Activated T-cell treated with anti-CD3 and anti-CD28 coated beads, Interleukin-2, amount 50 U/mL, for 72 hours (primary cell): ENCODE results near the gene SETD2. TPM values are rescaled to one million over a fixed set of nuclear protein-coding genes. Genes with fewer than 3 reads are reported as not detected.

ENCODE experiments used
- ATAC-seq, 2 donors: fragments of 150-1000 bp; cut with Tn5 transposase; replicated peaks in 1 of 2; 2 replicates each; pipeline ENCODE4 v1.10.0; 2021; ENCODE audit warnings: moderate library complexity in 2 of 2, mild to moderate bottlenecking in 1 of 2
- DNase-seq, 2 donors: peaks; one replicate each; pipeline ENCODE4 v3.0.0; 2021 to 2022; ENCODE audit warnings: mixed read lengths in 1 of 2
- H3K27ac Mint-ChIP-seq: one replicate; pipeline ENCODE4 v1.8.0; 2022; ENCODE audit warnings: mild to moderate bottlenecking, moderate library complexity, mixed read lengths
- H3K27me3 Mint-ChIP-seq: one replicate; pipeline ENCODE4 v1.8.0; 2022; ENCODE audit warnings: low read depth, mixed read lengths
- H3K36me3 Mint-ChIP-seq, 2 donors: one replicate each; pipeline ENCODE4 v1.8.0; 2022; ENCODE audit warnings: mixed read lengths in 2 of 2, mild to moderate bottlenecking in 1 of 2; ENCODE audit not compliant: insufficient read depth in 2 of 2
- H3K4me1 Mint-ChIP-seq: one replicate; pipeline ENCODE4 v1.8.0; 2022; ENCODE audit warnings: low read depth, mixed read lengths
- H3K4me3 Mint-ChIP-seq, 2 donors: one replicate each; pipeline ENCODE4 v1.8.0; 2022; ENCODE audit warnings: mild to moderate bottlenecking in 2 of 2, mixed read lengths in 2 of 2, moderate library complexity in 2 of 2
- H3K9me3 Mint-ChIP-seq, 2 donors: one replicate each; pipeline ENCODE4 v1.8.0; 2022; ENCODE audit warnings: mixed read lengths in 2 of 2
- total RNA-seq, 2 donors: library from RNA; stranded (reverse); gene quantifications; one replicate each; pipeline ENCODE4 v1.2.3, GENCODE V29; 2022

The SETD2 gene
- total RNA-seq, 2 donors from 2014 or later: 42.9 to 48.7 TPM

GRCh38 chr3:47016086-47016933 lies 147.6 kb downstream of the SETD2 start:
- Mint-ChIP-seq H3K36me3 (peaks cover 4 to 8% of the 10 kb centered on the region in 2 donors), H3K4me1 (peaks cover 57% of the 10 kb centered on the region), H3K9me3 (no peaks in the 10 kb centered on the region), H3K27ac (peak overlapping the region; percentile 56), H3K27me3 (no peaks in the 10 kb centered on the region), H3K4me3 (peak overlapping the region; percentile 62 to 79)
- DNase-seq (no peak), ATAC-seq (no peak)

DNA sequence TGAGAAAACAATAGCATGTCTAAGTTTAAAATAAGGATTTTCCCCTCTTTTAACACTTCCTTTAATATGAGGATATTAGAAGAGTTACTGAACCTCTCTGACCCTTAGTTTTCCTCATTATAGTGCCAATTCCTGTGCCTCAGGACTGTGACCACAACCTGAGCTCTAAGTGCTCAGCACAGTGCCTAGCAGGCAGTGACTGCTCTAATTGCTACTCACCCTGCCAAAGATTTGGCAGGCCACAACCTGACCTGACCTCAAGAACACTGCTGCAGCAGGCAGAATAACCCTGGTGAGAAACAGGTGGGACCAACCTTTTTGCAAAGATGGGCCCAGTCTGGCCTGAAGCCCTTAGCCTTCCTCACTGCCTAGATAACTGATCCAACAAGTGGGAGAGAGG lies 148.8 kb downstream of the SETD2 start:
- Mint-ChIP-seq H3K27me3 (no peaks in the 10 kb centered on the region), H3K9me3 (no peaks in the 10 kb centered on the region), H3K36me3 (peaks cover 4 to 8% of the 10 kb centered on the region in 2 donors), H3K27ac (no peak overlapping the region), H3K4me1 (peaks cover 55% of the 10 kb centered on the region), H3K4me3 (no peak overlapping the region)
- no peak for ATAC-seq
- no peak for DNase-seq

DNA sequence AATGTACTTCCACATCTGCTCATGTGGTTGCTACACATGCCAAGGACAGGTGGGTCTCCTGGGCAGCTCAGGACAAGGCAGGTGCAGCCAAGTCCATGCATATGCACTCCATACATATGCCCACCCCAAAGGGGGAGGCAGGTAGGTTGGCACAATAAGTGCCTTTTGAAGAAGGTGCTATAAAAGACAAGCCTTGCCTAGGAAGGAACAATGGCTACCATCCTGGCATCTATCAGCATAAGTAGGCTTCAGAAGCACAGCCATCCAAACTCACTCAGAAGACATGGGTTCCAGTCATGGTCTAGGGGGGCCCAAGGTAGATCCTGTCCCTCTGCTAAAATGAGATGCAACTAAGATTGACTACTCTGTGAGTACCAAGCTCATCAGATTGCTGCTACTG lies 149.9 kb downstream of the SETD2 start:
- H3K4me1 Mint-ChIP-seq: peaks cover 44% of the 10 kb centered on the region
- no peaks in the 10 kb centered on the region for H3K9me3 Mint-ChIP-seq
- DNase-seq (no peak), ATAC-seq (no peak)
- H3K4me3 Mint-ChIP-seq: no peak overlapping the region
- H3K36me3 Mint-ChIP-seq: peaks cover 4 to 8% of the 10 kb centered on the region in 2 donors
- no peaks in the 10 kb centered on the region for H3K27me3 Mint-ChIP-seq
- H3K27ac Mint-ChIP-seq: peak overlapping the region; percentile 14

DNA sequence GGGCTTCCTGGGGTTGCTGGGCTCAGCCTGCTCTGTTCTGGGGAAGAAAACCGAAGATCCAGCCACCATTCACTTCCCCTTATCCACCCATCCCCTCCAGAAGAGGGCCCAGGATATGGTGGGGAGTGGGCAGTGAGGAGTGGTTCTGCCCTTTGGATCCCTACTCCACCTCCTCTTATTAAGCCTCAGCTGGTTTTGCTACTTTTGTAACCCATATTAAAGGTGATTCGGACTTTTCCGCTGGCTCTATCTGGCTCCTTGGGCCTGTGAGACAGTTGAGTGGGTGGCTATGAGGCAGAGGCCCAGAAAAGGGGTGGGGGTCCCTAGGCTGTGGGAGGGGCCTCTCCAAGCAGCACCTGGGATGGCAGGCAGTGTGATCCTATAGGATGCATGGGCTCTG lies 150.7 kb downstream of the SETD2 start:
- ATAC-seq (no peak), DNase-seq (no peak)
- Mint-ChIP-seq H3K4me1 (peaks cover 36% of the 10 kb centered on the region), H3K27ac (no peak overlapping the region), H3K9me3 (no peaks in the 10 kb centered on the region), H3K4me3 (no peak overlapping the region), H3K27me3 (no peaks in the 10 kb centered on the region), H3K36me3 (peaks cover 2 to 3% of the 10 kb centered on the region in 2 donors)

DNA sequence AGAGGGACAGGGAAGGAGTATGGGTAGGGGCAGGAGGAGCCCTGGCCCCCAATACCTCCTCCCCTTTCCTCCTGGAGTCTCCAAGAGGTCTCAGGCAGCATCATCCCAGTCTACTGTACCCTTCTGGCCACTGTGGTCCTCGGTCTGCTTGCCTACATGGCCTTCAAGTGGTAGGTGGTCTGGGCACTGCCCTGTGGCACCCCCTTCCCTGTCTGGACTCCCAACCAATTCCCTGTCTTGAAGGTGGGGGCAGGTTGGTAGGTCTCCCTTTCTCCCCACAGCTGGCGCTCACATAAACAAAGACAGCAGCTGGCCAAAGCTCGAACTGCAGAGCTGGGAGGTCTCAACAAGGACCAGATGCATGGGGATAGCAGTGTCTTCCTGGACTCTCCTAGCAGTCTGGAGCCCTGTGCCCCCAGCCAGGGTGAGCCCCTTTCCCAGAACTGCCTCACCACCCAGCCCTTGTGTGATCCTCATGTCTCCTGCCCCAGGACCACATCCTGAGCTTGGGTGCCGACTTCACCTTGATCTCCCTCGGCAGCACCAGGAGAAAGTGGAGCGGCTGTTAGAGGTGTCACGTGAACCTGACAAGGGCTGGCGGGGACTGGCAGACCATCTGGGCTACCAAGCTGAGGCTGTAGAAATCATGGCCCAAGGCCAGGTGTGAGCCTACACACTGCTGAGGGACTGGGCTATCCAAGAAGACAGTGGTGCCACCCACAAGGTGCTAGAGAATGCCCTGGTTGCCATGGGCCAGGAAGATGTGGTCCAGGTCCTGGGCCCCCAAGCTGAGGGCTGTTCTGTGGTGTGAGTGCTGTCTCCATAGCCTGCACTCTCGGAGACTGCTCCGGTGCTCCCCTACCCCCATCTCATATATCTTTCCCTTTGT lies 151.3 kb downstream of the SETD2 start:
- Mint-ChIP-seq H3K27me3 (no peaks in the 10 kb centered on the region), H3K36me3 (peaks cover 2 to 3% of the 10 kb centered on the region in 2 donors), H3K9me3 (no peaks in the 10 kb centered on the region), H3K4me1 (peaks cover 29% of the 10 kb centered on the region), H3K27ac (no peak overlapping the region), H3K4me3 (no peak overlapping the region)
- ATAC-seq (no peak), DNase-seq (no peak)

DNA sequence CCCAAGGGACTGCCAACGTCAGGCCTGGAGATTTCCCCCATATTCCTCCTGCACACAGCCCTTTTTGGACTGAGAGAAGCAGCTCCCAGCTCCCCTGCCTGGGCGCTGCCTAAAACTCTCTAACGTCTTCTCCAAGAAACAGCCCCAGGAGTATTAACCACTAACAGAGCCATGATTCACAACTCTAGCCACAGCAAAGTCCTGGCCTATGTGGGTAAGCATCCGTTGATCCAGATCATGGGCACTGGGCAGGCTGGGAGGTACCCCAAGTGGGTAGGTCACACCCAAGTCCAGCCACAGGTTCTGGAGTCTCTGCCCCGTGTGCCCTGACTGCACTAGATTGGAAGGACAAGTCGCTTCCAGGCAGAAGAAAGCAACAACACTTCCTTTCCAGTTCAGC lies 152.5 kb downstream of the SETD2 start:
- ATAC-seq: no peak
- Mint-ChIP-seq H3K4me1 (peaks cover 17% of the 10 kb centered on the region), H3K9me3 (no peaks in the 10 kb centered on the region), H3K4me3 (no peak overlapping the region), H3K27me3 (no peaks in the 10 kb centered on the region), H3K36me3 (no peaks in the 10 kb centered on the region), H3K27ac (no peak overlapping the region)
- DNase-seq: no peak

GRCh38 chr3:47010910-47011309 lies 153.0 kb downstream of the SETD2 start:
- Mint-ChIP-seq H3K4me1 (peaks cover 14% of the 10 kb centered on the region), H3K4me3 (peak overlapping the region in 1 of 2 donors; percentile 72), H3K27ac (no peak overlapping the region), H3K9me3 (no peaks in the 10 kb centered on the region), H3K27me3 (no peaks in the 10 kb centered on the region), H3K36me3 (no peaks in the 10 kb centered on the region)
- ATAC-seq: no peak
- no peak for DNase-seq

- H3K27me3 Mint-ChIP-seq: no peaks in the 10 kb centered on the region
- H3K4me1 Mint-ChIP-seq: peaks cover 10% of the 10 kb centered on the region
- H3K36me3 Mint-ChIP-seq: peaks cover 0 to 3% of the 10 kb centered on the region in 2 donors
- no peak for ATAC-seq
- peak overlapping the region; percentile 72 to 84 for H3K4me3 Mint-ChIP-seq
- H3K27ac Mint-ChIP-seq: peak overlapping the region; percentile 71
- DNase-seq: no peak
- no peaks in the 10 kb centered on the region for H3K9me3 Mint-ChIP-seq
Measured at GRCh38 chr3:47010111-47010712, 153.7 kb downstream of the SETD2 start.

GRCh38 chr3:47009225-47010110 lies 154.4 kb downstream of the SETD2 start:
- ATAC-seq (peak; percentile 91 to 92), DNase-seq (peak; percentile 82 to 89)
- Mint-ChIP-seq H3K9me3 (no peaks in the 10 kb centered on the region), H3K27me3 (no peaks in the 10 kb centered on the region), H3K27ac (peak overlapping the region; percentile 43), H3K4me1 (peaks cover 8% of the 10 kb centered on the region), H3K4me3 (peak overlapping the region; percentile 72 to 84), H3K36me3 (peaks cover 0 to 3% of the 10 kb centered on the region in 2 donors)

GRCh38 chr3:47008851-47009224 lies 155.1 kb downstream of the SETD2 start:
- no peak overlapping the region for H3K27ac Mint-ChIP-seq
- DNase-seq (no peak), ATAC-seq (no peak)
- H3K4me3 Mint-ChIP-seq: peak overlapping the region; percentile 3 to 17
- H3K36me3 Mint-ChIP-seq: peaks cover 1 to 3% of the 10 kb centered on the region in 2 donors
- peaks cover 8% of the 10 kb centered on the region for H3K4me1 Mint-ChIP-seq
- no peaks in the 10 kb centered on the region for H3K27me3 Mint-ChIP-seq
- no peaks in the 10 kb centered on the region for H3K9me3 Mint-ChIP-seq

- peak overlapping the region; percentile 3 to 17 for H3K4me3 Mint-ChIP-seq
- H3K9me3 Mint-ChIP-seq: no peaks in the 10 kb centered on the region
- no peak overlapping the region for H3K27ac Mint-ChIP-seq
- H3K36me3 Mint-ChIP-seq: peaks cover 3% of the 10 kb centered on the region in 2 donors
- H3K27me3 Mint-ChIP-seq: no peaks in the 10 kb centered on the region
- H3K4me1 Mint-ChIP-seq: peaks cover 8% of the 10 kb centered on the region
- no peak for DNase-seq
- no peak for ATAC-seq
Measured at GRCh38 chr3:47008234-47008796, 155.6 kb downstream of the SETD2 start.
